ENCODE results near the gene TLN1. TPM values are rescaled to one million over a fixed set of nuclear protein-coding genes. Genes with fewer than 3 reads are reported as not detected.

The TLN1 gene
- polyA plus RNA-seq, 2 of the 4 experiments (the other 2 are of a cell fraction), result 65.5 to 108 TPM

DNA sequence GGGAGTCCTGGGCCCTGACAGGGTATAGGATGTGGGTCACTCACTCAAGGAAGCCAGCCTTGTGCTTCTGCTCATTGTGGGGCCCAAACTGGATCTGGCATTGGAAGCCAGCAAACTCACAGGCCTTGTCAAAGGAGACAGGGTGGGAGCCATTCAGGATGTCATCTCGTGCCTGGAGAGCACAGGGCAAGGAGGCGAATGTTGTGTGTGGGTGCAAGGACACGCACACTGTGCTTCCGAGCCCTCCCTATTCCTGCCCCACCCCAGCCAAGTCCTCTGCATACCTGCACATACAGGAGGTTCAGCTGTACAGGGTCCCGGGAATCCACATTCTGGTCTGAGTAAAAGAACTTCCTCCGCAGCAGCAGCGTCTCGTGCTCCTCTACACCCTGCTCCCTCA, 8.1 kb downstream of the TLN1 start:
- no peaks in the 10 kb centered on the region for H3K9me3 ChIP-seq
- CTCF ChIA-PET, result interaction anchor here (3.1 to 31.4 kb wide), 3 partner anchors 20 to 66 kb away, joined by 10 to 758 read pairs (median 243); partner anchors contain the start of genes ARHGEF39, CCDC107, RMRP and TPM2
- POLR2A ChIA-PET, result no interaction called here

DNA sequence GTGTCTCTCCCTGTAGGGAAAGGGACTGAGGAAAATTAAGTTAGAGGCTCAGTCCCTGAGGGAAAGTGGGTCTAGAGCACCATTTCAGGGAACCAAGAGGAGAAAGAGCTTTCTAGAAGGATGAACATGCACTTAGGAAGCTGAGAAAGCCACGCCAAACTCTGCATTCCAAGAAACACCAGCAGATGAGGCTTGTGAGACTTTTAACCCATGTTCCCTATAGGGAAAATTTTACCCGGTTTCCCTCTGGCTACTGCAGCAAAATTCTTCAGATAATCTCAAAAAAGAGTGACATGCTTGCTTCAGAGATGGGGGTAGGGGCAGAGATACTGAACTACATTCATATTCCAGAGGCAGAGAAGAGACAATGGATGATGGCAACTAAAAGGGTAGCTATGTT, 8.6 kb downstream of the TLN1 start:
- ATAC-seq (no peak), FAIRE-seq (no peak), DNase-seq (ENCODE audit: low read depth in 1 of 2, low spot score in 1 of 2) (no peak)
- ChIA-PET CTCF (interaction anchor here (3.1 to 31.4 kb wide), 3 partner anchors 20 to 65 kb away, joined by 10 to 758 read pairs (median 243); partner anchors contain the start of genes ARHGEF39, CCDC107, RMRP and TPM2), POLR2A (no interaction called here)
- Histone ChIP-seq H3K27ac (no peak overlapping the region), H3K4me3 (no peak overlapping the region), H3K9me3 (no peaks in the 10 kb centered on the region), H3K4me2 (no peak overlapping the region), H3K4me1 (peaks cover 17% of the 10 kb centered on the region)
- 90% methylated on average over 2 of the region's 2 CpGs for WGBS (ENCODE audit: missing lambda C conversion rate)
- no peak for TF ChIP-seq EP300 (IDR thresholded peaks at IDR 0.05)
- no peak for TF ChIP-seq RCOR1 (IDR thresholded peaks at IDR 0.05; ENCODE audit: low read depth, low read length)
- no peak for TF ChIP-seq POLR2A (IDR thresholded peaks at IDR 0.05; ENCODE audit: low read length)
- TF ChIP-seq, protein P1, sequence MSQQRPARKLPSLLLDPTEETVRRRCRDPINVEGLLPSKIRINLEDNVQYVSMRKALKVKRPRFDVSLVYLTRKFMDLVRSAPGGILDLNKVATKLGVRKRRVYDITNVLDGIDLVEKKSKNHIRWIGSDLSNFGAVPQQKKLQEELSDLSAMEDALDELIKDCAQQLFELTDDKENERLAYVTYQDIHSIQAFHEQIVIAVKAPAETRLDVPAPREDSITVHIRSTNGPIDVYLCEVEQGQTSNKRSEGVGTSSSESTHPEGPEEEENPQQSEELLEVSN (IDR thresholded peaks at IDR 0.05; ENCODE audit: borderline replicate concordance, low read depth), result no peak
- no peak for TF ChIP-seq MYC (IDR thresholded peaks at IDR 0.05; ENCODE audit: borderline replicate concordance, low read length)
- TF ChIP-seq RFX5 (IDR thresholded peaks at IDR 0.05), result no peak
- no peak for TF ChIP-seq TP53 (CRISPR knock-in tag; IDR thresholded peaks at IDR 0.05)
- no peak for TF ChIP-seq CBX2 (IDR thresholded peaks at IDR 0.05; ENCODE audit: borderline replicate concordance, low read depth)

More for the DNA sequence above, 8.1 kb downstream of the TLN1 start:
- H3K4me3 ChIP-seq, result no peak overlapping the region
- H3K4me2 ChIP-seq, result no peak overlapping the region
- WGBS (ENCODE audit: missing lambda C conversion rate), result 97% methylated on average over 8 of the region's 8 CpGs
- peaks cover 22% of the 10 kb centered on the region for H3K4me1 ChIP-seq
- no peak for ATAC-seq
- no peak for DNase-seq (ENCODE audit: low read depth in 1 of 2, low spot score in 1 of 2)
- no peak for FAIRE-seq
- TF ChIP-seq ZFP36 (IDR thresholded peaks at IDR 0.05; ENCODE audit: borderline replicate concordance, partially characterized antibody), result no peak
- no peak for TF ChIP-seq POLR2A (IDR thresholded peaks at IDR 0.05; ENCODE audit: low read length)
- H3K27ac ChIP-seq, result no peak overlapping the region

DNA sequence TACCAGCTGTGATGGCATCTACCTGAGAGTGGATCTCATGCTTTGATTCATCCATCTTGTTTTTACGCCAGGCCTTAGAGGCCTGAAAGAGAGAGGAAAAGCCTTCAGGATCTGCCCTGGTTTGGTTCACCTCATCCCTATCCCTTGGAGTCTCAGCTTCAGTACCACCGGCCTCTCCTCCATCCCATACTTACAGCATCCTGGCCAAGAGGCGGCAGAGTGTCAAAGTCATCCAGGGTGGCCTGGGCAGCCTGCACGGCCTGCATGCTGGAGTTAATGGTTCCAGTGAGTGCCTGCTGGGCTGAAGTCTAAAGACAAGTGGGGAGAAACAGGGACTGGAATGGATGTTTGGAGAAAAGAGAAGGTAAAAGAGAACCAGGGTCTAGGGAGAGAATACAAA, 12.4 kb downstream of the TLN1 start:
- no peak overlapping the region for H3K27ac ChIP-seq
- no peak for ATAC-seq
- H3K4me2 ChIP-seq, result no peak overlapping the region
- no peak for FAIRE-seq
- no peak overlapping the region for H3K4me3 ChIP-seq
- no peak for TF ChIP-seq BHLHE40 (IDR thresholded peaks at IDR 0.05; ENCODE audit: low read depth, low read length)
- TF ChIP-seq, protein P2, sequence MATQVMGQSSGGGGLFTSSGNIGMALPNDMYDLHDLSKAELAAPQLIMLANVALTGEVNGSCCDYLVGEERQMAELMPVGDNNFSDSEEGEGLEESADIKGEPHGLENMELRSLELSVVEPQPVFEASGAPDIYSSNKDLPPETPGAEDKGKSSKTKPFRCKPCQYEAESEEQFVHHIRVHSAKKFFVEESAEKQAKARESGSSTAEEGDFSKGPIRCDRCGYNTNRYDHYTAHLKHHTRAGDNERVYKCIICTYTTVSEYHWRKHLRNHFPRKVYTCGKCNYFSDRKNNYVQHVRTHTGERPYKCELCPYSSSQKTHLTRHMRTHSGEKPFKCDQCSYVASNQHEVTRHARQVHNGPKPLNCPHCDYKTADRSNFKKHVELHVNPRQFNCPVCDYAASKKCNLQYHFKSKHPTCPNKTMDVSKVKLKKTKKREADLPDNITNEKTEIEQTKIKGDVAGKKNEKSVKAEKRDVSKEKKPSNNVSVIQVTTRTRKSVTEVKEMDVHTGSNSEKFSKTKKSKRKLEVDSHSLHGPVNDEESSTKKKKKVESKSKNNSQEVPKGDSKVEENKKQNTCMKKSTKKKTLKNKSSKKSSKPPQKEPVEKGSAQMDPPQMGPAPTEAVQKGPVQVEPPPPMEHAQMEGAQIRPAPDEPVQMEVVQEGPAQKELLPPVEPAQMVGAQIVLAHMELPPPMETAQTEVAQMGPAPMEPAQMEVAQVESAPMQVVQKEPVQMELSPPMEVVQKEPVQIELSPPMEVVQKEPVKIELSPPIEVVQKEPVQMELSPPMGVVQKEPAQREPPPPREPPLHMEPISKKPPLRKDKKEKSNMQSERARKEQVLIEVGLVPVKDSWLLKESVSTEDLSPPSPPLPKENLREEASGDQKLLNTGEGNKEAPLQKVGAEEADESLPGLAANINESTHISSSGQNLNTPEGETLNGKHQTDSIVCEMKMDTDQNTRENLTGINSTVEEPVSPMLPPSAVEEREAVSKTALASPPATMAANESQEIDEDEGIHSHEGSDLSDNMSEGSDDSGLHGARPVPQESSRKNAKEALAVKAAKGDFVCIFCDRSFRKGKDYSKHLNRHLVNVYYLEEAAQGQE (IDR thresholded peaks at IDR 0.05), result no peak
- TF ChIP-seq, protein P3, sequence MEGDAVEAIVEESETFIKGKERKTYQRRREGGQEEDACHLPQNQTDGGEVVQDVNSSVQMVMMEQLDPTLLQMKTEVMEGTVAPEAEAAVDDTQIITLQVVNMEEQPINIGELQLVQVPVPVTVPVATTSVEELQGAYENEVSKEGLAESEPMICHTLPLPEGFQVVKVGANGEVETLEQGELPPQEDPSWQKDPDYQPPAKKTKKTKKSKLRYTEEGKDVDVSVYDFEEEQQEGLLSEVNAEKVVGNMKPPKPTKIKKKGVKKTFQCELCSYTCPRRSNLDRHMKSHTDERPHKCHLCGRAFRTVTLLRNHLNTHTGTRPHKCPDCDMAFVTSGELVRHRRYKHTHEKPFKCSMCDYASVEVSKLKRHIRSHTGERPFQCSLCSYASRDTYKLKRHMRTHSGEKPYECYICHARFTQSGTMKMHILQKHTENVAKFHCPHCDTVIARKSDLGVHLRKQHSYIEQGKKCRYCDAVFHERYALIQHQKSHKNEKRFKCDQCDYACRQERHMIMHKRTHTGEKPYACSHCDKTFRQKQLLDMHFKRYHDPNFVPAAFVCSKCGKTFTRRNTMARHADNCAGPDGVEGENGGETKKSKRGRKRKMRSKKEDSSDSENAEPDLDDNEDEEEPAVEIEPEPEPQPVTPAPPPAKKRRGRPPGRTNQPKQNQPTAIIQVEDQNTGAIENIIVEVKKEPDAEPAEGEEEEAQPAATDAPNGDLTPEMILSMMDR (IDR thresholded peaks at IDR 0.05), result no peak
- TF ChIP-seq EHF (CRISPR knock-in tag; IDR thresholded peaks at IDR 0.05), result no peak
- TF ChIP-seq POLR2A (IDR thresholded peaks at IDR 0.05; ENCODE audit: low read length), result no peak
- TF ChIP-seq, protein P4, sequence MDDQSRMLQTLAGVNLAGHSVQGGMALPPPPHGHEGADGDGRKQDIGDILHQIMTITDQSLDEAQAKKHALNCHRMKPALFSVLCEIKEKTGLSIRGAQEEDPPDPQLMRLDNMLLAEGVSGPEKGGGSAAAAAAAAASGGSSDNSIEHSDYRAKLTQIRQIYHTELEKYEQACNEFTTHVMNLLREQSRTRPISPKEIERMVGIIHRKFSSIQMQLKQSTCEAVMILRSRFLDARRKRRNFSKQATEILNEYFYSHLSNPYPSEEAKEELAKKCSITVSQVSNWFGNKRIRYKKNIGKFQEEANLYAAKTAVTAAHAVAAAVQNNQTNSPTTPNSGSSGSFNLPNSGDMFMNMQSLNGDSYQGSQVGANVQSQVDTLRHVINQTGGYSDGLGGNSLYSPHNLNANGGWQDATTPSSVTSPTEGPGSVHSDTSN (IDR thresholded peaks at IDR 0.05), result no peak
- TF ChIP-seq ZSCAN20 (CRISPR knock-in tag; IDR thresholded peaks at IDR 0.05), result no peak
- no peak for TF ChIP-seq TP53 (CRISPR knock-in tag; IDR thresholded peaks at IDR 0.05)
- no peak for TF ChIP-seq CHD4 (IDR thresholded peaks at IDR 0.05; ENCODE audit: borderline replicate concordance)
- no peak for TF ChIP-seq RFX5 (IDR thresholded peaks at IDR 0.05)
- TF ChIP-seq, protein P5, sequence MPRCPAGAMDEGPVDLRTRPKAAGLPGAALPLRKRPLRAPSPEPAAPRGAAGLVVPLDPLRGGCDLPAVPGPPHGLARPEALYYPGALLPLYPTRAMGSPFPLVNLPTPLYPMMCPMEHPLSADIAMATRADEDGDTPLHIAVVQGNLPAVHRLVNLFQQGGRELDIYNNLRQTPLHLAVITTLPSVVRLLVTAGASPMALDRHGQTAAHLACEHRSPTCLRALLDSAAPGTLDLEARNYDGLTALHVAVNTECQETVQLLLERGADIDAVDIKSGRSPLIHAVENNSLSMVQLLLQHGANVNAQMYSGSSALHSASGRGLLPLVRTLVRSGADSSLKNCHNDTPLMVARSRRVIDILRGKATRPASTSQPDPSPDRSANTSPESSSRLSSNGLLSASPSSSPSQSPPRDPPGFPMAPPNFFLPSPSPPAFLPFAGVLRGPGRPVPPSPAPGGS (IDR thresholded peaks at IDR 0.05), result no peak
- ChIA-PET POLR2A (no interaction called here), CTCF (interaction anchor here (31.4 to 32.5 kb wide), 2 partner anchors 2 to 16 kb away, joined by 758 read pairs; partner anchors contain the start of genes CREB3, TLN1 and TPM2)
- WGBS (ENCODE audit: missing lambda C conversion rate), result 93% methylated on average over 4 of the region's 4 CpGs
- DNase-seq (ENCODE audit: low read depth in 1 of 2, low spot score in 1 of 2), result no peak
- no peaks in the 10 kb centered on the region for H3K4me1 ChIP-seq
- H3K9me3 ChIP-seq, result no peaks in the 10 kb centered on the region

Data from A549 (cell line).